ENCODE results near the gene RABGAP1L.

GRCh38 chr1:174315239-174315638 lies 155.9 kb downstream of the RABGAP1L start:
- TF ChIP-seq POLR2A (IDR thresholded peaks at IDR 0.05) (no peak), CTCF (IDR thresholded peaks at IDR 0.05) (no peak)
